ENCODE measurements around the gene SLC12A1.
"Not testable (repeated sequence)": the region's sequence is repeated elsewhere in the genome, so short reads cannot be mapped to it uniquely, and the experiment has no call there.

SLC12A1 gene

GRCh38 chr15:48326180-48326579, 120.1 kb downstream of the SLC12A1 start:
- not testable (repeated sequence) for H3K4me1 ChIP-seq (ENCODE audit: control insufficient read depth, insufficient read depth, low read length); H3K9me3 ChIP-seq (ENCODE audit: control insufficient read depth in 2 of 2, low read length in 2 of 2); H3K27me3 ChIP-seq (ENCODE audit: control insufficient read depth in 1 of 2, insufficient read depth in 2 of 2, low read length in 2 of 2); H3K4me3 ChIP-seq (ENCODE audit: low read length in 2 of 2); H3K36me3 ChIP-seq (ENCODE audit: control insufficient read depth in 2 of 2, insufficient read depth in 2 of 2, low read length in 2 of 2); H3K27ac ChIP-seq (ENCODE audit: low read length); H3K9ac ChIP-seq (ENCODE audit: low read length in 2 of 2)

DNA sequence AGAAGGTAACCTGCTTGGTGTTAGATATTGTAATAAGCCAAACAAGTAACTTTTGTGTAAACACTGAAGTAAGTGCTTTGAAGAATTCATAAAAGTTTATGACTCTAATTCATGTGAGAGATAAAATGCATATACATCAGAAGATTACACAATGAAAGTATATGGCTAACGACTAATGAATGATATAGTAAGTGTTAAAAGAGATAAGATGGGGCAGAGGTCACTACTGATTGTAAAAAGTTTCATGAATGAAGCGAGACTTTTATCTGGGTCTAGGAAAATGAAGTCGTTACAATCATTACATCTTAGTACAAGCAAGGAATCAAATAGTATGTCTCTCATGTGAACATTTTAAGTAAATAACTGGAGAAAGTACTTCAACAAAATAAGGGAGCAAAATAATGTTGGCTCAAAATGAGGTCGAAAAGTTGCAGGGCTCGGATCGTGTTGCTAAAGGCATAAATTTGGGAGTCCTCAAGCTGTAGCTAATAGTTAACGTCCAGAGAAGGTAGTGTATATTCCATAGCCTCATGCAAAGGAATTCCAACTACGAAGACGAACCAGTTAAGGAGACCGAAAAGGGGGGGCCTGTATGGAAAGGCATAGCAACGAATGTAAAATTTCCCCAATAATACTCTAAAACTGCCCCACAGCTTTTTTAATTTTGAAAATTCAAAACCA, 124.1 kb downstream of the SLC12A1 start:
- H3K9ac ChIP-seq (ENCODE audit: low read length in 2 of 2) = peak overlapping the region; percentile 90 to 94
- peak overlapping the region; percentile 91 for H3K27ac ChIP-seq (ENCODE audit: low read length)
- H3K4me1 ChIP-seq (ENCODE audit: control insufficient read depth, insufficient read depth, low read length) = peaks cover 10% of the 10 kb centered on the region
- H3K36me3 ChIP-seq (ENCODE audit: control insufficient read depth in 2 of 2, insufficient read depth in 2 of 2, low read length in 2 of 2) = peaks cover 3 to 4% of the 10 kb centered on the region in 2 donors
- H3K9me3 ChIP-seq (ENCODE audit: control insufficient read depth in 2 of 2, low read length in 2 of 2) = no peaks in the 10 kb centered on the region
- H3K4me3 ChIP-seq (ENCODE audit: low read length in 2 of 2) = peak overlapping the region; percentile 88 to 89
- H3K27me3 ChIP-seq (ENCODE audit: control insufficient read depth in 1 of 2, insufficient read depth in 2 of 2, low read length in 2 of 2) = no peaks in the 10 kb centered on the region

GRCh38 chr15:48330855-48331795, 125.0 kb downstream of the SLC12A1 start, which contains the start of gene DUT:
Gene DUT, plus strand, starts transcription at chr15:48331429. Its CDS starts 87 bp downstream, at chr15:48331516.
- H3K27ac ChIP-seq (ENCODE audit: low read length) = peak within 1 kb of the TSS; percentile 91
- H3K4me1 ChIP-seq (ENCODE audit: control insufficient read depth, insufficient read depth, low read length) = peaks cover 10% of the 10 kb centered on the region
- H3K4me3 ChIP-seq (ENCODE audit: low read length in 2 of 2) = peak within 1 kb of the TSS; percentile 88 to 89
- H3K9me3 ChIP-seq (ENCODE audit: control insufficient read depth in 2 of 2, low read length in 2 of 2) = no peaks in the 10 kb centered on the region
- no peaks in the 10 kb centered on the region for H3K27me3 ChIP-seq (ENCODE audit: control insufficient read depth in 1 of 2, insufficient read depth in 2 of 2, low read length in 2 of 2)
- H3K9ac ChIP-seq (ENCODE audit: low read length in 2 of 2) = peak within 1 kb of the TSS; percentile 90 to 94
- peaks cover 7% of the 10 kb centered on the region in 2 donors for H3K36me3 ChIP-seq (ENCODE audit: control insufficient read depth in 2 of 2, insufficient read depth in 2 of 2, low read length in 2 of 2)

DNA sequence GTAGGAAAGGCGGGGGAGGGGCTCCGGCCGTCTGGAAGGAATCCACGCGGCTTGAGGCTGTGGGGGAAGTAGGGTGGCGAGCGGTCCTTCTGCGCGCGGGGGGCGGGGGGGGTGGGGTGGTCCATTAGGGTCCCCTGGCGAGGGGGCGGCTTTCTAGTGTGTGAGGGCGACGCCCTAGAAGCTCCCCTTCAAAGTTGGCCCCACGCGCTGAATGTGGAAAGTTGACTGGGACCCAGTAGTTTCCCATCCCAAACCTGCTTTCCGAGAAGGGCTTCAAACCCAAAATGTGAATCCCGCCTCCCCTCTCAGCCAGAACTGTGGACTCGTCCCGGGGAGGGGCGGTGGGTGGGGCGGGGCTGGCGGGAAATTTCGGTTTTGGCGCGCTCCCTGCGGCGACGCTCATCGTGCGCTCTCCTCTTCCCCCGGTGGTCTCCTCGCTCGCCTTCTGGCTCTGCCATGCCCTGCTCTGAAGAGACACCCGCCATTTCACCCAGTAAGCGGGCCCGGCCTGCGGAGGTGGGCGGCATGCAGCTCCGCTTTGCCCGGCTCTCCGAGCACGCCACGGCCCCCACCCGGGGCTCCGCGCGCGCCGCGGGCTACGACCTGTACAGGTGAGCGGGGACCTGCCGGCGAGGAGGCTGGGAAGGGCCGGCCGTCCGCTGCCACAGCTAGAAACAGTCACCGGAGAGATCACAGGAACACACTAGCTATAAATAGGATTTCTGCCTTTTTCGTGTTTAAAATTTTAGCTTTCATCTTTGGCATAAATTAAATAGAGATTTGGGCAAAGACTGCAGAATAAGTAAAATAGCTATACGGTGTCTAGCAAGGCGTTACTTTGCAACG, 125.9 kb downstream of the SLC12A1 start:
- Histone ChIP-seq H3K4me3 (ENCODE audit: low read length in 2 of 2) (peak overlapping the region; percentile 88 to 89), H3K27ac (ENCODE audit: low read length) (peak overlapping the region; percentile 91), H3K9ac (ENCODE audit: low read length in 2 of 2) (peak overlapping the region; percentile 90 to 94)

GRCh38 chr15:48332642-48333034, 126.5 kb downstream of the SLC12A1 start:
- Histone ChIP-seq H3K4me3 (ENCODE audit: low read length in 2 of 2) (peak overlapping the region; percentile 88 to 89), H3K27ac (ENCODE audit: low read length) (no peak overlapping the region), H3K4me1 (ENCODE audit: control insufficient read depth, insufficient read depth, low read length) (peaks cover 10% of the 10 kb centered on the region)

More for the DNA sequence above, 125.9 kb downstream of the SLC12A1 start:
- no peaks in the 10 kb centered on the region for H3K27me3 ChIP-seq (ENCODE audit: control insufficient read depth in 1 of 2, insufficient read depth in 2 of 2, low read length in 2 of 2)
- H3K4me1 ChIP-seq (ENCODE audit: control insufficient read depth, insufficient read depth, low read length) = peaks cover 10% of the 10 kb centered on the region
- H3K36me3 ChIP-seq (ENCODE audit: control insufficient read depth in 2 of 2, insufficient read depth in 2 of 2, low read length in 2 of 2) = peaks cover 13 to 14% of the 10 kb centered on the region in 2 donors
- H3K9me3 ChIP-seq (ENCODE audit: control insufficient read depth in 2 of 2, low read length in 2 of 2) = no peaks in the 10 kb centered on the region

DNA sequence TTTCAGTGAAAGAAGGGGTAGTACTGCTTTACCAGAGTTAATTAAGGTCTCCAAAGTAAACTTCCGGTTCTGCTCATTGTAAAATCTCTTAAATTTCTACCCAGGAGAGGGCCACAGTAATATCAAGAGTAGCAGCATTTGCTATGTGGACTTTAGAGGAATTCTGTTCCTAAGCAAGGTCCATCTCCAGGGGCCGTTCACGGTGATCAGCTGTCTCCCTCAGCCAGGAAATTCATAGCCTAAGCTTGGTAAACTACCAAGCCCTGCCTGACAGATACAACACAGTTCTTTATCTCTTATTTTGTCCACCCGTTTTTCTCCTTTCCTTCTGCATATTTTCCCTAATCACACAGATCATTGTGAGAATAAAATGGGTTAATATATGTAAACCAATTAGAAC, 127.4 kb downstream of the SLC12A1 start:
- no peak overlapping the region for H3K9ac ChIP-seq (ENCODE audit: low read length in 2 of 2)
- no peaks in the 10 kb centered on the region for H3K9me3 ChIP-seq (ENCODE audit: control insufficient read depth in 2 of 2, low read length in 2 of 2)
- H3K4me1 ChIP-seq (ENCODE audit: control insufficient read depth, insufficient read depth, low read length) = peaks cover 10% of the 10 kb centered on the region
- no peak overlapping the region for H3K27ac ChIP-seq (ENCODE audit: low read length)
- H3K27me3 ChIP-seq (ENCODE audit: control insufficient read depth in 1 of 2, insufficient read depth in 2 of 2, low read length in 2 of 2) = no peaks in the 10 kb centered on the region
- H3K36me3 ChIP-seq (ENCODE audit: control insufficient read depth in 2 of 2, insufficient read depth in 2 of 2, low read length in 2 of 2) = peaks cover 15 to 19% of the 10 kb centered on the region in 2 donors
- no peak overlapping the region for H3K4me3 ChIP-seq (ENCODE audit: low read length in 2 of 2)

More at GRCh38 chr15:48332642-48333034, 126.5 kb downstream of the SLC12A1 start:
- peak overlapping the region in 1 of 2 donors; percentile 11 for H3K9ac ChIP-seq (ENCODE audit: low read length in 2 of 2)
- H3K36me3 ChIP-seq (ENCODE audit: control insufficient read depth in 2 of 2, insufficient read depth in 2 of 2, low read length in 2 of 2) = peaks cover 15 to 18% of the 10 kb centered on the region in 2 donors
- no peaks in the 10 kb centered on the region for H3K9me3 ChIP-seq (ENCODE audit: control insufficient read depth in 2 of 2, low read length in 2 of 2)
- H3K27me3 ChIP-seq (ENCODE audit: control insufficient read depth in 1 of 2, insufficient read depth in 2 of 2, low read length in 2 of 2) = no peaks in the 10 kb centered on the region

DNA sequence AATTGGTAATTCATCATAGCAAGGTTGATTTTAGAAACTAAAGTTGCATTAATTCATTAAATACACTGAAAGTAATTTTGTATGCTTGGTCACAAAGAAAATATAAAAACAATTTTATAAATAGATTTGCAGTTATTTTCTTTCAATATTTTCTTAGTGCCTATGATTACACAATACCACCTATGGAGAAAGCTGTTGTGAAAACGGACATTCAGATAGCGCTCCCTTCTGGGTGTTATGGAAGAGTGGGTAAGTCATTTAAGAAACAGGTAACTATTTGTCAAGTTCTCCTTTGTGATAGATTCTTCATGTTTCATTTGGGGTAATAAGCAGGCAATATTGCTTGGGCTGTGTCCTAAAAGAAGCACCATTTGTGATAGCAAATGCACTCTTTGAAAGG, 128.2 kb downstream of the SLC12A1 start:
- Histone ChIP-seq H3K36me3 (ENCODE audit: control insufficient read depth in 2 of 2, insufficient read depth in 2 of 2, low read length in 2 of 2) (peaks cover 15 to 19% of the 10 kb centered on the region in 2 donors), H3K27ac (ENCODE audit: low read length) (no peak overlapping the region), H3K9ac (ENCODE audit: low read length in 2 of 2) (no peak overlapping the region), H3K9me3 (ENCODE audit: control insufficient read depth in 2 of 2, low read length in 2 of 2) (no peaks in the 10 kb centered on the region), H3K4me3 (ENCODE audit: low read length in 2 of 2) (no peak overlapping the region), H3K4me1 (ENCODE audit: control insufficient read depth, insufficient read depth, low read length) (peaks cover 10% of the 10 kb centered on the region), H3K27me3 (ENCODE audit: control insufficient read depth in 1 of 2, insufficient read depth in 2 of 2, low read length in 2 of 2) (no peaks in the 10 kb centered on the region)

DNA sequence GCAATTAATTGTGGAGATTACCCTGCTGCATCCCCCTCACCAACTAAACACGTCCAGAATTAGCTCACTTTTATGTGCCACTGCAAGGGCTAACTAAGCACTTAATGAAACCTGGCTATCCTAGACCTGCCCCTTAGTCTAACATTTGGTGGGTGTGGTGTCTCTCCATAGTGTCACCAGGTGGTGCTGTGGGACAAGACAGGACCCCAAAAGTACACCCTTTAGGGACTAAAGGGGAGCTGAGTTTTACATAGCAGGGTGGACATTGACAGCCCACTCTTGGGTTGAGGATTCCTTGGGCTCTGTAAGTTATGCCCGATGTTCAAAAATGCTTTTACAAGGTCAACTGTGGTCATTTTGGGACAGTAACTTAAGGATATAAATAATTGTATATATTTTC, 130.8 kb downstream of the SLC12A1 start:
- H3K4me3 ChIP-seq (ENCODE audit: low read length in 2 of 2) = no peak overlapping the region
- H3K9ac ChIP-seq (ENCODE audit: low read length in 2 of 2) = no peak overlapping the region
- no peaks in the 10 kb centered on the region for H3K27me3 ChIP-seq (ENCODE audit: control insufficient read depth in 1 of 2, insufficient read depth in 2 of 2, low read length in 2 of 2)
- peaks cover 5% of the 10 kb centered on the region for H3K4me1 ChIP-seq (ENCODE audit: control insufficient read depth, insufficient read depth, low read length)
- no peaks in the 10 kb centered on the region for H3K9me3 ChIP-seq (ENCODE audit: control insufficient read depth in 2 of 2, low read length in 2 of 2)
- H3K27ac ChIP-seq (ENCODE audit: low read length) = no peak overlapping the region
- peaks cover 19 to 23% of the 10 kb centered on the region in 2 donors for H3K36me3 ChIP-seq (ENCODE audit: control insufficient read depth in 2 of 2, insufficient read depth in 2 of 2, low read length in 2 of 2)

GRCh38 chr15:48337607-48338006, 131.5 kb downstream of the SLC12A1 start:
- Histone ChIP-seq H3K9ac (ENCODE audit: low read length in 2 of 2) (no peak overlapping the region), H3K36me3 (ENCODE audit: control insufficient read depth in 2 of 2, insufficient read depth in 2 of 2, low read length in 2 of 2) (peaks cover 19 to 23% of the 10 kb centered on the region in 2 donors), H3K27ac (ENCODE audit: low read length) (no peak overlapping the region), H3K4me3 (ENCODE audit: low read length in 2 of 2) (no peak overlapping the region), H3K4me1 (ENCODE audit: control insufficient read depth, insufficient read depth, low read length) (no peaks in the 10 kb centered on the region), H3K9me3 (ENCODE audit: control insufficient read depth in 2 of 2, low read length in 2 of 2) (no peaks in the 10 kb centered on the region), H3K27me3 (ENCODE audit: control insufficient read depth in 1 of 2, insufficient read depth in 2 of 2, low read length in 2 of 2) (no peaks in the 10 kb centered on the region)

- no peaks in the 10 kb centered on the region for H3K27me3 ChIP-seq (ENCODE audit: control insufficient read depth in 1 of 2, insufficient read depth in 2 of 2, low read length in 2 of 2)
- no peak overlapping the region for H3K9ac ChIP-seq (ENCODE audit: low read length in 2 of 2)
- no peak overlapping the region for H3K4me3 ChIP-seq (ENCODE audit: low read length in 2 of 2)
- H3K9me3 ChIP-seq (ENCODE audit: control insufficient read depth in 2 of 2, low read length in 2 of 2) = no peaks in the 10 kb centered on the region
- H3K27ac ChIP-seq (ENCODE audit: low read length) = no peak overlapping the region
- no peaks in the 10 kb centered on the region for H3K4me1 ChIP-seq (ENCODE audit: control insufficient read depth, insufficient read depth, low read length)
- H3K36me3 ChIP-seq (ENCODE audit: control insufficient read depth in 2 of 2, insufficient read depth in 2 of 2, low read length in 2 of 2) = peaks cover 15 to 26% of the 10 kb centered on the region in 2 donors
Measured at GRCh38 chr15:48340111-48340510, 134.0 kb downstream of the SLC12A1 start.
